ENCODE measurements around the gene ACTG1. TPM values are rescaled to one million over a fixed set of nuclear protein-coding genes. Genes with fewer than 3 reads are reported as not detected.
A peak's percentile ranks its signal among the peaks of the same experiment; 100 is the strongest.

The ACTG1 gene
- total and polyA plus RNA-seq, 2 of the 13 experiments (the other 11 are each of a cell fraction or from before 2014, with no cell fraction given) = 973 to 1,138 TPM

- TF ChIP-seq HOXA7 (CRISPR knock-in tag; IDR thresholded peaks at IDR 0.05) (no peak), THAP8 (CRISPR knock-in tag; IDR thresholded peaks at IDR 0.05; ENCODE audit: borderline replicate concordance) (no peak), CENPX (CRISPR knock-in tag; IDR thresholded peaks at IDR 0.05) (no peak), RFX5 (IDR thresholded peaks at IDR 0.05; ENCODE audit: low read depth, low read length) (no peak), SNAI1 (CRISPR knock-in tag; IDR thresholded peaks at IDR 0.05; ENCODE audit: borderline replicate concordance) (no peak), CCDC6 (CRISPR knock-in tag; IDR thresholded peaks at IDR 0.05) (no peak), ZNF747 (CRISPR knock-in tag; IDR thresholded peaks at IDR 0.05; ENCODE audit: borderline replicate concordance) (0 out of 2 replicates have a peak, but pooled peaks have one; percentile 39), ZFP37 (CRISPR knock-in tag; IDR thresholded peaks at IDR 0.05; ENCODE audit: borderline replicate concordance) (no peak), ZNF468 (CRISPR knock-in tag; IDR thresholded peaks at IDR 0.05) (no peak; the same call in 1 of the 2 replicates), ZNF121 (CRISPR knock-in tag; IDR thresholded peaks at IDR 0.05) (no peak), FOXM1 (CRISPR knock-in tag; IDR thresholded peaks at IDR 0.05) (no peak), ZNF224 (CRISPR knock-in tag; IDR thresholded peaks at IDR 0.05) (no peak), E2F2 (CRISPR knock-in tag; IDR thresholded peaks at IDR 0.05; ENCODE audit: borderline replicate concordance) (no peak), ZBTB10 (CRISPR knock-in tag; IDR thresholded peaks at IDR 0.05; ENCODE audit: borderline replicate concordance) (no peak), NFE2L1 (CRISPR knock-in tag; IDR thresholded peaks at IDR 0.05; ENCODE audit: borderline replicate concordance) (no peak)
- TF ChIP-seq, protein P1, sequence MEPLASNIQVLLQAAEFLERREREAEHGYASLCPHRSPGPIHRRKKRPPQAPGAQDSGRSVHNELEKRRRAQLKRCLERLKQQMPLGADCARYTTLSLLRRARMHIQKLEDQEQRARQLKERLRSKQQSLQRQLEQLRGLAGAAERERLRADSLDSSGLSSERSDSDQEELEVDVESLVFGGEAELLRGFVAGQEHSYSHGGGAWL (CRISPR knock-in tag; IDR thresholded peaks at IDR 0.05) = peak; percentile 48
- TF ChIP-seq, protein P2, sequence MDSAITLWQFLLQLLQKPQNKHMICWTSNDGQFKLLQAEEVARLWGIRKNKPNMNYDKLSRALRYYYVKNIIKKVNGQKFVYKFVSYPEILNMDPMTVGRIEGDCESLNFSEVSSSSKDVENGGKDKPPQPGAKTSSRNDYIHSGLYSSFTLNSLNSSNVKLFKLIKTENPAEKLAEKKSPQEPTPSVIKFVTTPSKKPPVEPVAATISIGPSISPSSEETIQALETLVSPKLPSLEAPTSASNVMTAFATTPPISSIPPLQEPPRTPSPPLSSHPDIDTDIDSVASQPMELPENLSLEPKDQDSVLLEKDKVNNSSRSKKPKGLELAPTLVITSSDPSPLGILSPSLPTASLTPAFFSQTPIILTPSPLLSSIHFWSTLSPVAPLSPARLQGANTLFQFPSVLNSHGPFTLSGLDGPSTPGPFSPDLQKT (CRISPR knock-in tag; IDR thresholded peaks at IDR 0.05; ENCODE audit: borderline replicate concordance) = no peak
- TF ChIP-seq, protein P3, sequence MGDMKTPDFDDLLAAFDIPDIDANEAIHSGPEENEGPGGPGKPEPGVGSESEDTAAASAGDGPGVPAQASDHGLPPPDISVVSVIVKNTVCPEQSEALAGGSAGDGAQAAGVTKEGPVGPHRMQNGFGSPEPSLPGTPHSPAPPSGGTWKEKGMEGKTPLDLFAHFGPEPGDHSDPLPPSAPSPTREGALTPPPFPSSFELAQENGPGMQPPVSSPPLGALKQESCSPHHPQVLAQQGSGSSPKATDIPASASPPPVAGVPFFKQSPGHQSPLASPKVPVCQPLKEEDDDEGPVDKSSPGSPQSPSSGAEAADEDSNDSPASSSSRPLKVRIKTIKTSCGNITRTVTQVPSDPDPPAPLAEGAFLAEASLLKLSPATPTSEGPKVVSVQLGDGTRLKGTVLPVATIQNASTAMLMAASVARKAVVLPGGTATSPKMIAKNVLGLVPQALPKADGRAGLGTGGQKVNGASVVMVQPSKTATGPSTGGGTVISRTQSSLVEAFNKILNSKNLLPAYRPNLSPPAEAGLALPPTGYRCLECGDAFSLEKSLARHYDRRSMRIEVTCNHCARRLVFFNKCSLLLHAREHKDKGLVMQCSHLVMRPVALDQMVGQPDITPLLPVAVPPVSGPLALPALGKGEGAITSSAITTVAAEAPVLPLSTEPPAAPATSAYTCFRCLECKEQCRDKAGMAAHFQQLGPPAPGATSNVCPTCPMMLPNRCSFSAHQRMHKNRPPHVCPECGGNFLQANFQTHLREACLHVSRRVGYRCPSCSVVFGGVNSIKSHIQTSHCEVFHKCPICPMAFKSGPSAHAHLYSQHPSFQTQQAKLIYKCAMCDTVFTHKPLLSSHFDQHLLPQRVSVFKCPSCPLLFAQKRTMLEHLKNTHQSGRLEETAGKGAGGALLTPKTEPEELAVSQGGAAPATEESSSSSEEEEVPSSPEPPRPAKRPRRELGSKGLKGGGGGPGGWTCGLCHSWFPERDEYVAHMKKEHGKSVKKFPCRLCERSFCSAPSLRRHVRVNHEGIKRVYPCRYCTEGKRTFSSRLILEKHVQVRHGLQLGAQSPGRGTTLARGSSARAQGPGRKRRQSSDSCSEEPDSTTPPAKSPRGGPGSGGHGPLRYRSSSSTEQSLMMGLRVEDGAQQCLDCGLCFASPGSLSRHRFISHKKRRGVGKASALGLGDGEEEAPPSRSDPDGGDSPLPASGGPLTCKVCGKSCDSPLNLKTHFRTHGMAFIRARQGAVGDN (CRISPR knock-in tag; IDR thresholded peaks at IDR 0.05) = peak; percentile 82; the same call in 1 of the 2 replicates
These were observed 6.9 kb upstream of the ACTG1 start (continued) for GRCh38 chr17:81519284-81520020.
